HepG2 (cell line): ENCODE data around the gene EPPIN. TPM values are rescaled to one million over a fixed set of nuclear protein-coding genes. Genes with fewer than 3 reads are reported as not detected.

Source experiments
- ATAC-seq: fragments of 200-7000 bp; cut with Tn5 transposase; 3 replicates; pipeline ENCODE4 v1.9.1; 2020; ENCODE audit warnings: mild to moderate bottlenecking, moderate library complexity
- BruUV-seq: library from RNA; stranded (reverse); fragments of 400-500 nt; replicated peaks from 2 replicates; lab custom pipeline; 2021; lab: Mats Ljungman, UMichigan
- CTCF ChIA-PET: fragments of 300-600 bp; formaldehyde crosslinking; extraction: SDS; loops from one replicate; lab custom pipeline; 2021; ENCODE audit warnings: low total read pairs, inconsistent platforms, low intra/inter-chr PET ratio; lab: Yijun Ruan, JAX
- POLR2A ChIA-PET: fragments of 350-600 bp; sonication (Branson Sonifier 250); formaldehyde crosslinking; loops from one replicate; lab custom pipeline; 2020; ENCODE audit warnings: antibody characterized with exemption, inconsistent platforms; lab: Yijun Ruan, JAX
- DNase-seq: peaks from one replicate; pipeline ENCODE4 v3.0.0-alpha.2; 2015; ENCODE audit warnings: low spot score
- FAIRE-seq: peaks from 3 replicates; lab custom pipeline; 2011; peaks lifted over from hg19 to GRCh38; lab: Jason Lieb, UNC
- H2AFZ ChIP-seq: one replicate; pipeline ENCODE4 v1.6.1; 2011; ENCODE audit warnings: low read length, inconsistent platforms
- H3K27ac ChIP-seq: fragments of 300-600 bp; 3 replicates; pipeline ENCODE4 v1.8.0; 2011; ENCODE audit warnings: mixed run types, mild to moderate bottlenecking, mixed read lengths, low read length, inconsistent platforms; ENCODE audit not compliant: insufficient read depth; ENCODE audit errors: extremely low read length
- H3K27me3 ChIP-seq, 2 experiments: fragments of 200-600 bp in 1 of 2; 2 replicates in 1 of 2; 3 replicates in 1 of 2; pipeline versions ENCODE4 v1.6.0 to v1.8.0; 2011; ENCODE audit warnings: low read length in 2 of 2, mild to moderate bottlenecking in 2 of 2, moderate library complexity in 2 of 2, inconsistent platforms in 1 of 2; ENCODE audit not compliant: insufficient read depth in 2 of 2, control insufficient read depth in 1 of 2
- H3K36me3 ChIP-seq, 2 experiments: fragments of 200-600 bp in 1 of 2; replicated peaks in 1 of 2; 2 replicates in 1 of 2; 3 replicates in 1 of 2; pipeline versions ENCODE4 v1.5.1 to v1.8.0; 2011; ENCODE audit warnings: low read length in 2 of 2, inconsistent platforms in 1 of 2; ENCODE audit not compliant: insufficient read depth in 2 of 2, control insufficient read depth in 1 of 2
- H3K4me1 ChIP-seq: 2 replicates; pipeline ENCODE4 v1.5.1; 2012; ENCODE audit warnings: low read length, inconsistent platforms; ENCODE audit not compliant: insufficient read depth
- H3K4me2 ChIP-seq: 2 replicates; pipeline ENCODE4 v1.6.0; 2011; ENCODE audit warnings: low read depth, low read length, inconsistent platforms
- H3K4me3 ChIP-seq, 3 experiments: fragments of 200-600 bp in 1 of 3; sonication (generic), shearing (Covaris generic) in 1 of 3; replicated peaks in 1 of 3; 2 replicates each; pipeline ENCODE4 v1.5.1; 2011 to 2016; ENCODE audit warnings: low read length in 3 of 3, inconsistent platforms in 2 of 3, low read depth in 2 of 3, mild to moderate bottlenecking in 2 of 3, control low read depth in 1 of 3, mixed read lengths in 1 of 3; ENCODE audit not compliant: insufficient read depth in 1 of 3
- H3K79me2 ChIP-seq: one replicate; pipeline ENCODE4 v1.6.1; 2011; ENCODE audit warnings: low read length, inconsistent platforms; ENCODE audit not compliant: insufficient read depth
- H3K9ac ChIP-seq: 2 replicates; pipeline ENCODE4 v1.6.0; 2011; ENCODE audit warnings: mild to moderate bottlenecking, low read depth, low read length, inconsistent platforms; ENCODE audit not compliant: insufficient read depth
- H3K9me3 ChIP-seq: 2 replicates; pipeline ENCODE4 v1.5.1; 2012; ENCODE audit warnings: mild to moderate bottlenecking, low read length
- H4K20me1 ChIP-seq: 2 replicates; pipeline ENCODE4 v1.6.0; 2011; ENCODE audit warnings: inconsistent platforms, mild to moderate bottlenecking, low read length, moderate library complexity; ENCODE audit not compliant: insufficient read depth
- CBX5 ChIP-seq: sonication (generic); formaldehyde crosslinking; IDR thresholded peaks from 2 replicates; pipeline ENCODE4 v1.4.0; 2020; ENCODE audit warnings: missing genetic modification reagents, borderline replicate concordance
- FOXJ3 ChIP-seq: sonication (generic); formaldehyde crosslinking; IDR thresholded peaks from 2 replicates; pipeline ENCODE4 v1.4.0; 2020; ENCODE audit warnings: missing genetic modification reagents, mild to moderate bottlenecking, borderline replicate concordance
- FOXP1 ChIP-seq, 2 experiments: fragments of 450-650 bp in 1 of 2; IDR thresholded peaks; 2 replicates each; pipeline ENCODE4 v1.6.1; 2017 to 2018; ENCODE audit warnings: antibody characterized with exemption in 1 of 2
- NONO ChIP-seq, 2 experiments: fragments of 450-650 bp in 1 of 2; sonication (generic) in 1 of 2; formaldehyde crosslinking in 1 of 2; IDR thresholded peaks in 1 of 2; conservative IDR thresholded peaks in 1 of 2; 2 replicates each; pipeline versions ENCODE4 v1.6.1 to v1.8.0; 2017 to 2022; ENCODE audit warnings: mild to moderate bottlenecking in 1 of 2, missing genetic modification reagents in 1 of 2, moderate library complexity in 1 of 2
- NPAS2 ChIP-seq: sonication (generic); formaldehyde crosslinking; IDR thresholded peaks from 2 replicates; pipeline ENCODE4 v1.8.0; 2022; ENCODE audit warnings: mild to moderate bottlenecking, missing genetic modification reagents, borderline replicate concordance
- PAF1 ChIP-seq: IDR thresholded peaks from 2 replicates; pipeline ENCODE4 v1.6.1; 2016; ENCODE audit warnings: missing genetic modification reagents, missing compliant biosample characterization
- PHF8 ChIP-seq: sonication (generic); formaldehyde crosslinking; IDR thresholded peaks from 2 replicates; pipeline ENCODE4 v1.5.0; 2020; ENCODE audit warnings: missing genetic modification reagents
- REXO4 ChIP-seq: sonication (generic); formaldehyde crosslinking; IDR thresholded peaks from 2 replicates; pipeline ENCODE4 v1.8.0; 2022; ENCODE audit warnings: missing genetic modification reagents, mild to moderate bottlenecking, borderline replicate concordance
- XRCC5 ChIP-seq: fragments of 200-400 bp; formaldehyde crosslinking; optimal IDR thresholded peaks from 2 replicates; pipeline ENCODE3; 2017; ENCODE audit warnings: mild to moderate bottlenecking, low read length
- ZBTB46 ChIP-seq: sonication (generic); formaldehyde crosslinking; IDR thresholded peaks from 2 replicates; pipeline ENCODE4 v1.4.0; 2020; ENCODE audit warnings: mild to moderate bottlenecking, missing genetic modification reagents, borderline replicate concordance
- ZC3H4 ChIP-seq: sonication (generic); formaldehyde crosslinking; IDR thresholded peaks from 2 replicates; pipeline ENCODE4 v1.4.0; 2020; ENCODE audit warnings: missing genetic modification reagents, borderline replicate concordance
- ZMYM2 ChIP-seq: sonication (generic); formaldehyde crosslinking; IDR thresholded peaks from 2 replicates; pipeline ENCODE4 v1.8.0; 2022; ENCODE audit warnings: mild to moderate bottlenecking, missing genetic modification reagents
- ZNF232 ChIP-seq: sonication (generic); formaldehyde crosslinking; IDR thresholded peaks from 2 replicates; pipeline ENCODE4 v1.4.0; 2020; ENCODE audit warnings: missing genetic modification reagents, borderline replicate concordance
- ZNF235 ChIP-seq: sonication (generic); formaldehyde crosslinking; IDR thresholded peaks from 2 replicates; pipeline ENCODE4 v1.8.1; 2023; ENCODE audit warnings: mild to moderate bottlenecking, missing genetic modification reagents, borderline replicate concordance
- ZNF382 ChIP-seq: sonication (generic); formaldehyde crosslinking; IDR thresholded peaks from 2 replicates; pipeline ENCODE4 v1.5.0; 2020; ENCODE audit warnings: missing genetic modification reagents, mild to moderate bottlenecking, borderline replicate concordance
- ZNF839 ChIP-seq: sonication (generic); formaldehyde crosslinking; IDR thresholded peaks from 2 replicates; pipeline ENCODE4 v1.4.0; 2020; ENCODE audit warnings: missing genetic modification reagents, mild to moderate bottlenecking, borderline replicate concordance
- whole genome bisulfite sequencing: methylation state at CpG from one replicate; pipeline ENCODE4 v1.1.6; 2017; ENCODE audit warnings: low lambda C conversion rate; 5-methylcytosine and 5-hydroxymethylcytosine counted together
- in situ Hi-C: cut with HindIII; loops from 2 replicates; pipeline ENCODE4 v1.10.0; 2017; ENCODE audit warnings: low pct_unique_long_range_greater_than_20kb; ENCODE audit not compliant: extremely low pct_ligation_motif_present
- intact Hi-C: fragments of 100-400 bp; cut with micrococcal nuclease; formaldehyde crosslinking; loops from one replicate; pipeline ENCODE4 v1.10.0; 2022; ENCODE audit not compliant: unreplicated experiment
- polyA plus RNA-seq, 8 experiments: library from polyadenylated mRNA; depleted of rRNA in 3 of 8; stranded (reverse) in 7 of 8; unstranded in 1 of 8; fragments of >200 nt; fragmentation: Illumina TruSeq in 4 of 8; extraction: Trizol in 4 of 8; gene quantifications; 2 replicates each; pipeline versions ENCODE4 v1.2.1 to v1.2.3, GENCODE V29; 2011 to 2016; ENCODE audit warnings: low read depth in 4 of 8, missing spikeins in 1 of 8, mixed read lengths in 1 of 8; ENCODE audit not compliant: insufficient read depth in 1 of 8
- total RNA-seq, 5 experiments: library from RNA; depleted of rRNA; stranded (reverse); fragments of >200 nt; fragmentation: Illumina TruSeq; extraction: Trizol; gene quantifications; 2 replicates each; pipeline ENCODE4 v1.2.3, GENCODE V29; 2016; ENCODE audit warnings: low read depth in 1 of 5

EPPIN gene
- total and polyA plus RNA-seq, 2 of the 13 experiments (the other 11 are each of a cell fraction or from before 2014, with no cell fraction given), result not detected

GRCh38 chr20:45501600-45501999 lies 45.6 kb downstream of the EPPIN start:
- H4K20me1 ChIP-seq, result no peaks in the 10 kb centered on the region
- no peak for ATAC-seq
- H2AFZ ChIP-seq, result no peak overlapping the region
- no peaks in the 10 kb centered on the region for H3K9me3 ChIP-seq
- in situ Hi-C loops, result no loop called here
- H3K27ac ChIP-seq, result no peak overlapping the region
- TF ChIP-seq PAF1 (CRISPR knock-in tag) (no peak), ZMYM2 (CRISPR knock-in tag) (no peak), NONO (IDR thresholded peaks at IDR 0.05) (no peak), NONO (CRISPR knock-in tag; conservative IDR thresholded peaks at IDR 0.05) (no peak), XRCC5 (no peak), ZNF382 (no peak), REXO4 (CRISPR knock-in tag) (no peak), PHF8 (no peak), ZNF839 (no peak), ZNF232 (CRISPR knock-in tag) (no peak), ZC3H4 (CRISPR knock-in tag) (no peak), FOXP1 (IDR thresholded peaks at IDR 0.05) (no peak), FOXP1 (CRISPR knock-in tag; IDR thresholded peaks at IDR 0.05) (no peak), NPAS2 (CRISPR knock-in tag) (no peak), CBX5 (CRISPR knock-in tag) (no peak), ZBTB46 (CRISPR knock-in tag) (no peak), FOXJ3 (CRISPR knock-in tag) (no peak), ZNF235 (CRISPR knock-in tag) (no peak)
- H3K4me1 ChIP-seq, result 0 out of 2 replicates have a peak, but pooled peaks cover 5% of the 10 kb centered on the region
- H3K79me2 ChIP-seq, result no peaks in the 10 kb centered on the region
- no peak overlapping the region for H3K9ac ChIP-seq
- ChIA-PET CTCF (no interaction called here), POLR2A (no interaction called here)
- H3K4me2 ChIP-seq, result no peak overlapping the region
- no peak overlapping the region for H3K4me3 ChIP-seq
- H3K27me3 ChIP-seq, result peaks cover 3 to 8% of the 10 kb centered on the region in 2 experiments; a peak in 1 of 5 replicates
- FAIRE-seq, result no peak
- no peaks in the 10 kb centered on the region for H3K36me3 ChIP-seq
- intact Hi-C loops, result no loop called here
- no peak for DNase-seq
- 0% methylated on average over 1 of the region's 1 CpG for whole genome bisulfite sequencing
- BruUV-seq, result no TSS peak
